Spleen (tissue), 7 donors: ENCODE measurements around the gene HSPA1L.

Source experiments
- POLR2A ChIP-seq, 3 donors: fragments of 450-650 bp; IDR thresholded peaks; one replicate each; pipeline ENCODE4 v1.5.1; 2017; ENCODE audit warnings: antibody characterized with exemption in 3 of 3, mild to moderate bottlenecking in 1 of 3
- POLR2AphosphoS5 ChIP-seq, 3 donors: sonication (generic); formaldehyde crosslinking; IDR thresholded peaks; one replicate each; pipeline ENCODE4 v1.5.1; 2017; ENCODE audit warnings: antibody characterized with exemption in 3 of 3
- TF ChIP-seq, protein P1 (sequence below), 11 experiments: fragments of 200-600 bp in 7 of 11; fragments of 450-650 bp in 4 of 11; sonication (generic) in 4 of 11; IDR thresholded peaks in 8 of 11; conservative IDR thresholded peaks in 3 of 11; 1 replicate in 7 of 11; 2 replicates in 4 of 11; pipeline versions ENCODE4 v1.4.0 to v1.8.0; 2016 to 2021; ENCODE audit warnings: antibody characterized with exemption in 11 of 11, inconsistent platforms in 4 of 11, mild to moderate bottlenecking in 1 of 11
- donor health status: DM: no; HTN: no; CAD: no; lungs with moderate emphysema.
- donor health status: DM: no; HTN: no; CAD: no.
- donor health status: DM: no; HTN: no; CAD: no.

DNA sequence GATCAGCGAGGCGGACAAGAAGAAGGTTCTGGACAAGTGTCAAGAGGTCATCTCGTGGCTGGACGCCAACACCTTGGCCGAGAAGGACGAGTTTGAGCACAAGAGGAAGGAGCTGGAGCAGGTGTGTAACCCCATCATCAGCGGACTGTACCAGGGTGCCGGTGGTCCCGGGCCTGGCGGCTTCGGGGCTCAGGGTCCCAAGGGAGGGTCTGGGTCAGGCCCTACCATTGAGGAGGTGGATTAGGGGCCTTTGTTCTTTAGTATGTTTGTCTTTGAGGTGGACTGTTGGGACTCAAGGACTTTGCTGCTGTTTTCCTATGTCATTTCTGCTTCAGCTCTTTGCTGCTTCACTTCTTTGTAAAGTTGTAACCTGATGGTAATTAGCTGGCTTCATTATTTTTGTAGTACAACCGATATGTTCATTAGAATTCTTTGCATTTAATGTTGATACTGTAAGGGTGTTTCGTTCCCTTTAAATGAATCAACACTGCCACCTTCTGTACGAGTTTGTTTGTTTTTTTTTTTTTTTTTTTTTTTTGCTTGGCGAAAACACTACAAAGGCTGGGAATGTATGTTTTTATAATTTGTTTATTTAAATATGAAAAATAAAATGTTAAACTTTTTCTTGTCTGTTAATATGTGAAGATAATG, 14.7 kb upstream of the HSPA1L start:
- TF ChIP-seq POLR2AphosphoS5 (IDR thresholded peaks at IDR 0.05) (peak in 1 of 3 donors; percentile 19), POLR2A (IDR thresholded peaks at IDR 0.05) (no peak)
- TF ChIP-seq, protein P1, sequence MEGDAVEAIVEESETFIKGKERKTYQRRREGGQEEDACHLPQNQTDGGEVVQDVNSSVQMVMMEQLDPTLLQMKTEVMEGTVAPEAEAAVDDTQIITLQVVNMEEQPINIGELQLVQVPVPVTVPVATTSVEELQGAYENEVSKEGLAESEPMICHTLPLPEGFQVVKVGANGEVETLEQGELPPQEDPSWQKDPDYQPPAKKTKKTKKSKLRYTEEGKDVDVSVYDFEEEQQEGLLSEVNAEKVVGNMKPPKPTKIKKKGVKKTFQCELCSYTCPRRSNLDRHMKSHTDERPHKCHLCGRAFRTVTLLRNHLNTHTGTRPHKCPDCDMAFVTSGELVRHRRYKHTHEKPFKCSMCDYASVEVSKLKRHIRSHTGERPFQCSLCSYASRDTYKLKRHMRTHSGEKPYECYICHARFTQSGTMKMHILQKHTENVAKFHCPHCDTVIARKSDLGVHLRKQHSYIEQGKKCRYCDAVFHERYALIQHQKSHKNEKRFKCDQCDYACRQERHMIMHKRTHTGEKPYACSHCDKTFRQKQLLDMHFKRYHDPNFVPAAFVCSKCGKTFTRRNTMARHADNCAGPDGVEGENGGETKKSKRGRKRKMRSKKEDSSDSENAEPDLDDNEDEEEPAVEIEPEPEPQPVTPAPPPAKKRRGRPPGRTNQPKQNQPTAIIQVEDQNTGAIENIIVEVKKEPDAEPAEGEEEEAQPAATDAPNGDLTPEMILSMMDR (IDR thresholded peaks at IDR 0.05 in 8 of 11, conservative IDR thresholded peaks at IDR 0.05 in 3 of 11): peak in 9 of 11 experiments; percentile 8 to 83 (median 43)
